ENCODE data around the gene RASEF.

RASEF gene

GRCh38 chr9:83061036-83061435 lies 1.9 kb downstream of the RASEF start:
- no peak for TF ChIP-seq CEBPB (IDR thresholded peaks at IDR 0.05)
- no peak for TF ChIP-seq USF1 (IDR thresholded peaks at IDR 0.05)
- no peak for TF ChIP-seq NFIC (IDR thresholded peaks at IDR 0.05)
- TF ChIP-seq FOXM1 (IDR thresholded peaks at IDR 0.05; ENCODE audit: borderline replicate concordance, low read depth), result no peak
- TF ChIP-seq CREB1 (IDR thresholded peaks at IDR 0.05; ENCODE audit: low read depth), result no peak
- no peak for TF ChIP-seq TEAD4 (IDR thresholded peaks at IDR 0.05)
- no peak for TF ChIP-seq EP300 (IDR thresholded peaks at IDR 0.05; ENCODE audit: borderline replicate concordance)
- TF ChIP-seq TCF12 (IDR thresholded peaks at IDR 0.05; ENCODE audit: low read depth), result no peak
- no peak for TF ChIP-seq YY1 (IDR thresholded peaks at IDR 0.05; ENCODE audit: low read depth)
- TF ChIP-seq REST (IDR thresholded peaks at IDR 0.05; ENCODE audit: low read depth), result no peak

- TF ChIP-seq NFIC (IDR thresholded peaks at IDR 0.05), result no peak
- no peak for TF ChIP-seq EP300 (IDR thresholded peaks at IDR 0.05; ENCODE audit: borderline replicate concordance)
- no peak for TF ChIP-seq TEAD4 (IDR thresholded peaks at IDR 0.05)
- TF ChIP-seq TAF1 (IDR thresholded peaks at IDR 0.05; ENCODE audit: low read depth), result no peak
- no peak for TF ChIP-seq FOXM1 (IDR thresholded peaks at IDR 0.05; ENCODE audit: borderline replicate concordance, low read depth)
Measured at GRCh38 chr9:83060556-83060955, 2.4 kb downstream of the RASEF start.

GRCh38 chr9:83059417-83059816 lies 3.5 kb downstream of the RASEF start:
- TF ChIP-seq NFIC (IDR thresholded peaks at IDR 0.05) (peak; percentile 63; the same call in 1 of the 2 replicates), RAD21 (IDR thresholded peaks at IDR 0.05; ENCODE audit: low read depth) (no peak), YY1 (IDR thresholded peaks at IDR 0.05; ENCODE audit: low read depth) (no peak), FOXM1 (IDR thresholded peaks at IDR 0.05; ENCODE audit: borderline replicate concordance, low read depth) (no peak), MAX (IDR thresholded peaks at IDR 0.05) (no peak), ZBTB7A (IDR thresholded peaks at IDR 0.05; ENCODE audit: low read depth) (no peak), TEAD4 (IDR thresholded peaks at IDR 0.05) (no peak), TAF1 (IDR thresholded peaks at IDR 0.05; ENCODE audit: low read depth) (no peak), EGR1 (IDR thresholded peaks at IDR 0.05) (peak; percentile 85)

- TF ChIP-seq USF1 (IDR thresholded peaks at IDR 0.05) (no peak), NFIC (IDR thresholded peaks at IDR 0.05) (no peak), FOXM1 (IDR thresholded peaks at IDR 0.05; ENCODE audit: borderline replicate concordance, low read depth) (no peak), YY1 (IDR thresholded peaks at IDR 0.05; ENCODE audit: low read depth) (no peak), ZBTB7A (IDR thresholded peaks at IDR 0.05; ENCODE audit: low read depth) (no peak), REST (IDR thresholded peaks at IDR 0.05; ENCODE audit: low read depth) (no peak), EGR1 (IDR thresholded peaks at IDR 0.05) (no peak), CEBPB (IDR thresholded peaks at IDR 0.05) (no peak), TCF12 (IDR thresholded peaks at IDR 0.05; ENCODE audit: low read depth) (no peak), RAD21 (IDR thresholded peaks at IDR 0.05; ENCODE audit: low read depth) (no peak), EP300 (IDR thresholded peaks at IDR 0.05; ENCODE audit: borderline replicate concordance) (no peak), TEAD4 (IDR thresholded peaks at IDR 0.05) (no peak), MAX (IDR thresholded peaks at IDR 0.05) (no peak), CREB1 (IDR thresholded peaks at IDR 0.05; ENCODE audit: low read depth) (no peak), TAF1 (IDR thresholded peaks at IDR 0.05; ENCODE audit: low read depth) (no peak)
Measured at GRCh38 chr9:83056911-83057310, 6.0 kb downstream of the RASEF start.

- TF ChIP-seq RAD21 (IDR thresholded peaks at IDR 0.05; ENCODE audit: low read depth), result no peak
- TF ChIP-seq CREB1 (IDR thresholded peaks at IDR 0.05; ENCODE audit: low read depth), result no peak
- TF ChIP-seq TCF12 (IDR thresholded peaks at IDR 0.05; ENCODE audit: low read depth), result no peak
- no peak for TF ChIP-seq EGR1 (IDR thresholded peaks at IDR 0.05)
- no peak for TF ChIP-seq MAX (IDR thresholded peaks at IDR 0.05)
- TF ChIP-seq YY1 (IDR thresholded peaks at IDR 0.05; ENCODE audit: low read depth), result no peak
- no peak for TF ChIP-seq NFIC (IDR thresholded peaks at IDR 0.05)
- TF ChIP-seq FOXM1 (IDR thresholded peaks at IDR 0.05; ENCODE audit: borderline replicate concordance, low read depth), result no peak
Measured at GRCh38 chr9:83056174-83056573, 6.8 kb downstream of the RASEF start.
